Hypothalamus (tissue), 51 donors: Measurements from ENCODE around the gene PTPRN2.
"Not testable (repeated sequence)": the region's sequence is repeated elsewhere in the genome, so short reads cannot be mapped to it uniquely, and the experiment has no call there.

Source experiments
- DNase-seq, 51 donors: peaks; one replicate each; lab custom pipeline; 2025; lab: John Stamatoyannopoulos, UW

The PTPRN2 gene

GRCh38 chr7:157750291-157750690 lies 837.3 kb downstream of the PTPRN2 start:
- no peak for DNase-seq

- no peak for DNase-seq
These were observed 841.6 kb downstream of the PTPRN2 start for GRCh38 chr7:157745721-157746709.

- no peak for DNase-seq
These were observed 842.6 kb downstream of the PTPRN2 start for GRCh38 chr7:157744786-157745601.

- no peak for DNase-seq
These were observed 843.7 kb downstream of the PTPRN2 start for GRCh38 chr7:157743781-157744525.

GRCh38 chr7:157740251-157740798 lies 847.3 kb downstream of the PTPRN2 start:
- no peak for DNase-seq

- no peak for DNase-seq
These were observed 848.0 kb downstream of the PTPRN2 start for GRCh38 chr7:157739650-157740049.

GRCh38 chr7:157739031-157739430 lies 848.6 kb downstream of the PTPRN2 start:
- DNase-seq = no peak

GRCh38 chr7:157738066-157738460 lies 849.6 kb downstream of the PTPRN2 start:
- no peak for DNase-seq

GRCh38 chr7:157737151-157738065 lies 850.2 kb downstream of the PTPRN2 start:
- DNase-seq = no peak

GRCh38 chr7:157736341-157736740 lies 851.3 kb downstream of the PTPRN2 start:
- DNase-seq = no peak

- DNase-seq = no peak
These were observed 851.8 kb downstream of the PTPRN2 start for GRCh38 chr7:157735826-157736225.

GRCh38 chr7:157734676-157735640 lies 852.7 kb downstream of the PTPRN2 start:
- DNase-seq = no peak

- DNase-seq = not testable (repeated sequence)
These were observed 853.7 kb downstream of the PTPRN2 start for GRCh38 chr7:157733760-157734395.

GRCh38 chr7:157731126-157731525 lies 856.5 kb downstream of the PTPRN2 start:
- no peak for DNase-seq

- DNase-seq = no peak
These were observed 857.0 kb downstream of the PTPRN2 start for GRCh38 chr7:157730614-157731013.

- DNase-seq = no peak
These were observed 858.1 kb downstream of the PTPRN2 start for GRCh38 chr7:157729566-157729965.

GRCh38 chr7:157727964-157728615 lies 859.5 kb downstream of the PTPRN2 start:
- no peak for DNase-seq
